CD4-positive, alpha-beta T cell (primary cell): ENCODE data around the gene PLCB1. TPM values are rescaled to one million over a fixed set of nuclear protein-coding genes. Genes with fewer than 3 reads are reported as not detected.

Source experiments
- ATAC-seq: fragments of 200-7000 bp; cut with Tn5 transposase; one replicate; pipeline ENCODE4 v1.10.0; 2022; ENCODE audit warnings: mild to moderate bottlenecking; ENCODE audit not compliant: poor library complexity
- CTCF ChIA-PET: fragments of 350-600 bp; sonication (Branson Sonifier 250); formaldehyde crosslinking; loops from one replicate; lab custom pipeline; 2021; ENCODE audit warnings: antibody characterized with exemption, inconsistent platforms; lab: Charles Lee
- POLR2A ChIA-PET: fragments of 350-600 bp; sonication (Branson Sonifier 250); formaldehyde crosslinking; loops from one replicate; lab custom pipeline; 2021; ENCODE audit warnings: antibody characterized with exemption, inconsistent platforms; lab: Charles Lee
- DNase-seq, 14 experiments: peaks; one replicate each; pipeline ENCODE4 v3.0.0-alpha.2; 2013 to 2020; ENCODE audit warnings: mixed read lengths in 2 of 14
- H3K27ac ChIP-seq, 2 donors: one replicate each; pipeline versions ENCODE4 v1.5.1 to v1.7.0; 2013; ENCODE audit warnings: low read length in 2 of 2, low read depth in 1 of 2, mild to moderate bottlenecking in 1 of 2
- H3K27me3 ChIP-seq, 2 experiments: 1 replicate in 1 of 2; 2 replicates in 1 of 2; pipeline versions ENCODE4 v1.6.1 to v1.7.0; 2013; ENCODE audit warnings: low read length in 2 of 2, control low read depth in 1 of 2, mild to moderate bottlenecking in 1 of 2, moderate library complexity in 1 of 2; ENCODE audit not compliant: insufficient read depth in 2 of 2, control insufficient read depth in 1 of 2
- H3K36me3 ChIP-seq: one replicate; pipeline ENCODE4 v1.6.1; 2013; ENCODE audit warnings: low read length, control low read depth; ENCODE audit not compliant: insufficient read depth
- H3K4me1 ChIP-seq: one replicate; pipeline ENCODE4 v1.6.1; 2013; ENCODE audit warnings: low read length, control low read depth; ENCODE audit not compliant: insufficient read depth
- H3K4me3 ChIP-seq: one replicate; pipeline ENCODE4 v1.5.1; 2013; ENCODE audit warnings: mild to moderate bottlenecking, low read length, moderate library complexity
- H3K9me3 ChIP-seq, 2 experiments: 1 replicate in 1 of 2; 2 replicates in 1 of 2; pipeline versions ENCODE4 v1.6.1 to v1.7.0; 2013; ENCODE audit warnings: low read length in 2 of 2, mild to moderate bottlenecking in 2 of 2, control low read depth in 1 of 2, moderate library complexity in 1 of 2; ENCODE audit not compliant: control insufficient read depth in 1 of 2, insufficient read depth in 1 of 2
- H3K27ac Mint-ChIP-seq: one replicate; pipeline ENCODE4 v1.8.0; 2020; ENCODE audit warnings: mixed read lengths
- H3K27me3 Mint-ChIP-seq: one replicate; pipeline ENCODE4 v1.8.0; 2021; ENCODE audit warnings: mixed read lengths
- H3K36me3 Mint-ChIP-seq: one replicate; pipeline ENCODE4 v1.8.0; 2021; ENCODE audit warnings: low read depth, mixed read lengths
- H3K4me1 Mint-ChIP-seq: one replicate; pipeline ENCODE4 v1.8.0; 2021; ENCODE audit warnings: low read depth, mixed read lengths
- H3K4me3 Mint-ChIP-seq: one replicate; pipeline ENCODE4 v1.8.0; 2020; ENCODE audit warnings: mild to moderate bottlenecking, mixed read lengths
- H3K9me3 Mint-ChIP-seq: one replicate; pipeline ENCODE4 v1.8.0; 2020; ENCODE audit warnings: mixed read lengths
- CTCF ChIP-seq: fragments of 200-600 bp; IDR thresholded peaks from one replicate; pipeline ENCODE4 v1.8.0; 2022; ENCODE audit warnings: antibody characterized with exemption, mild to moderate bottlenecking
- intact Hi-C, 2 experiments: fragments of 100-400 bp; cut with DNase I in 1 of 2; cut with micrococcal nuclease in 1 of 2; formaldehyde crosslinking; loops; one replicate each; pipeline versions ENCODE4 v1.15.1 to v1.9.0; 2023 to 2025; cut with DNase I, micrococcal nuclease
- total RNA-seq, 174 experiments: library from RNA in 2 of 174; stranded (reverse) in 2 of 174; gene quantifications; one replicate each; pipeline ENCODE4 v1.2.3 and lab custom pipeline; 2021 to 2026

Gene PLCB1
- total RNA-seq, 2 experiments from 2014 or later: 3.8 to 5.6 TPM

GRCh38 chr20:8368670-8369069 lies 236.6 kb downstream of the PLCB1 start:
- Mint-ChIP-seq H3K27ac (no peak overlapping the region), H3K27me3 (no peaks in the 10 kb centered on the region), H3K4me1 (peaks cover 13% of the 10 kb centered on the region), H3K9me3 (no peaks in the 10 kb centered on the region), H3K4me3 (no peak overlapping the region), H3K36me3 (no peaks in the 10 kb centered on the region)
- Histone ChIP-seq H3K4me3 (no peak overlapping the region), H3K9me3 (no peaks in the 10 kb centered on the region), H3K36me3 (no peaks in the 10 kb centered on the region), H3K27me3 (no peaks in the 10 kb centered on the region), H3K4me1 (peaks cover 3% of the 10 kb centered on the region), H3K27ac (no peak overlapping the region)
- ChIA-PET CTCF (no interaction called here), POLR2A (no interaction called here)
- ATAC-seq: no peak
- TF ChIP-seq CTCF: no peak
- no peak for DNase-seq
- intact Hi-C loops: no loop called here

GRCh38 chr20:8369311-8369710 lies 237.2 kb downstream of the PLCB1 start:
- Mint-ChIP-seq H3K9me3 (no peaks in the 10 kb centered on the region), H3K27me3 (no peaks in the 10 kb centered on the region), H3K27ac (no peak overlapping the region), H3K4me3 (no peak overlapping the region), H3K4me1 (peaks cover 13% of the 10 kb centered on the region), H3K36me3 (no peaks in the 10 kb centered on the region)
- DNase-seq (peak in 2 of 14 experiments; percentile 15 to 27), ATAC-seq (no peak)
- POLR2A ChIA-PET: no interaction called here
- CTCF ChIA-PET: no interaction called here
- Histone ChIP-seq H3K36me3 (no peaks in the 10 kb centered on the region), H3K9me3 (no peaks in the 10 kb centered on the region), H3K4me1 (peaks cover 3% of the 10 kb centered on the region), H3K27ac (no peak overlapping the region), H3K27me3 (no peaks in the 10 kb centered on the region), H3K4me3 (no peak overlapping the region)
- intact Hi-C loops: no loop called here
- no peak for TF ChIP-seq CTCF

- Mint-ChIP-seq H3K4me1 (peaks cover 13% of the 10 kb centered on the region), H3K27me3 (no peaks in the 10 kb centered on the region), H3K4me3 (no peak overlapping the region), H3K27ac (no peak overlapping the region), H3K9me3 (no peaks in the 10 kb centered on the region), H3K36me3 (no peaks in the 10 kb centered on the region)
- POLR2A ChIA-PET: no interaction called here
- intact Hi-C loops: no loop called here
- Histone ChIP-seq H3K27me3 (no peaks in the 10 kb centered on the region), H3K9me3 (no peaks in the 10 kb centered on the region), H3K36me3 (no peaks in the 10 kb centered on the region), H3K4me3 (no peak overlapping the region), H3K4me1 (peaks cover 3% of the 10 kb centered on the region), H3K27ac (no peak overlapping the region)
- no peak for ATAC-seq
- CTCF ChIA-PET: interaction anchor here (1.1 kb wide), 1 partner anchor 14 kb away, joined by 3 read pairs; no protein-coding TSS in a partner anchor
- no peak for TF ChIP-seq CTCF
- DNase-seq: no peak
These were observed 238.7 kb downstream of the PLCB1 start for GRCh38 chr20:8370774-8371173.
